Measurements from ENCODE around the gene CCDC85B.

CCDC85B gene

GRCh38 chr11:65898656-65899355 is 8.3 kb downstream of the CCDC85B start:
- peaks cover 34% of the 10 kb centered on the region for H3K36me3 Mint-ChIP-seq (ENCODE audit: low read depth)
- H3K9me3 Mint-ChIP-seq: no peaks in the 10 kb centered on the region
- peak overlapping the region; percentile 90 for H3K4me3 Mint-ChIP-seq
- H3K27ac Mint-ChIP-seq: peak overlapping the region; percentile 90
- no peaks in the 10 kb centered on the region for H3K27me3 Mint-ChIP-seq
- H3K4me1 Mint-ChIP-seq (ENCODE audit: low read depth): peaks cover 56% of the 10 kb centered on the region

GRCh38 chr11:65899356-65900124 is 9.1 kb downstream of the CCDC85B start:
- Mint-ChIP-seq H3K4me1 (ENCODE audit: low read depth) (peaks cover 49% of the 10 kb centered on the region), H3K9me3 (no peaks in the 10 kb centered on the region), H3K36me3 (ENCODE audit: low read depth) (peaks cover 30% of the 10 kb centered on the region), H3K27ac (peak overlapping the region; percentile 86), H3K27me3 (no peaks in the 10 kb centered on the region), H3K4me3 (peak overlapping the region; percentile 82)

- Mint-ChIP-seq H3K27ac (peak within 1 kb of the TSS; percentile 86), H3K4me3 (peak within 1 kb of the TSS; percentile 82), H3K9me3 (no peaks in the 10 kb centered on the region), H3K4me1 (ENCODE audit: low read depth) (peaks cover 45% of the 10 kb centered on the region), H3K36me3 (ENCODE audit: low read depth) (peaks cover 27% of the 10 kb centered on the region), H3K27me3 (no peaks in the 10 kb centered on the region)
Measured at GRCh38 chr11:65900125-65900898, 9.8 kb downstream of the CCDC85B start, which contains the start of gene FOSL1. Gene FOSL1, minus strand, starts transcription at chr11:65900388. Its CDS starts 49 bp downstream, at chr11:65900339.

GRCh38 chr11:65900899-65901180 is 10.4 kb downstream of the CCDC85B start:
- H3K27ac Mint-ChIP-seq: peak overlapping the region; percentile 55
- H3K36me3 Mint-ChIP-seq (ENCODE audit: low read depth): peaks cover 22% of the 10 kb centered on the region
- H3K4me1 Mint-ChIP-seq (ENCODE audit: low read depth): peaks cover 40% of the 10 kb centered on the region
- H3K27me3 Mint-ChIP-seq: no peaks in the 10 kb centered on the region
- H3K9me3 Mint-ChIP-seq: no peaks in the 10 kb centered on the region
- H3K4me3 Mint-ChIP-seq: peak overlapping the region; percentile 60

DNA sequence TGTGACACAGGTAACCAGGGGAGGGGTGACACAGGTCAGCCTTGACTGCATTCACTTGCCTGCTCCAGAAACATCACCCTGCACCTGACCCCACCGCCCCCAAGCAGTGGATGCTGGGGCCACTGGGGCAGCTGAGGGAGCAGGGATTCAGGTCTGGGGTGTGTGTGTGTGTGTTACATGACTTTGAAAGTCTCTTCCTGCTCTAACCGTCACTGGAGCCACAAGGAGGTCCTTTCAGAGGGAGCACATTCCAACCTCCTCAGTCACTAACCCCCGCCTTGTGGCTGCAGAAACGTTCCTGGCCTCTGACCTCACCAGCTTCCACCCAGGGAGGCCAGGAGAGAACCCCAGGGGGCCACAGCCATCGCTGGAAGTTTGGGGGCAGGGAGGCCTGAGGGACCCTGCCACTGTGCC is 12.6 kb downstream of the CCDC85B start:
- Mint-ChIP-seq H3K27me3 (no peaks in the 10 kb centered on the region), H3K36me3 (ENCODE audit: low read depth) (peaks cover 5% of the 10 kb centered on the region), H3K9me3 (no peaks in the 10 kb centered on the region), H3K4me1 (ENCODE audit: low read depth) (peaks cover 20% of the 10 kb centered on the region), H3K4me3 (no peak overlapping the region), H3K27ac (no peak overlapping the region)

DNA sequence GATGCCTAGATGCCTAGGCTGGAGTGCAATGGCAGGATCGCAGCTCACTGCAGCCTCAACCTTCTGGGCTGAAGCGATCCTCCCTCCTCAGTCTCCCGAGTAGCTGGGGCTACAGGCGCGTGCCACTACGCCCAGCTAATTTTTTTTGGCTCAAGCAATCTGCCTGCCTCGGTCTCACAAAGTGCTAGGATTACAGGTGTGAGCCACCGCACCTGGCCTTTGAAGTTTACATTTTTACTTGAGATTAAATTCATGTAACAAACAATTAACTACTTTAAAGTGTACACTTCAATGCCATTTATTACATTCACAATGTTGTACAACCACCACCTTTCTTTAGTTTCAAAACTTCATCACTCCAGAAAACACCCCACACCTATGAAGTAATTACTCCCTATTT is 13.2 kb downstream of the CCDC85B start:
- H3K27ac Mint-ChIP-seq: no peak overlapping the region
- no peak overlapping the region for H3K4me3 Mint-ChIP-seq
- no peaks in the 10 kb centered on the region for H3K27me3 Mint-ChIP-seq
- peaks cover 14% of the 10 kb centered on the region for H3K4me1 Mint-ChIP-seq (ENCODE audit: low read depth)
- no peaks in the 10 kb centered on the region for H3K9me3 Mint-ChIP-seq
- H3K36me3 Mint-ChIP-seq (ENCODE audit: low read depth): peaks cover 3% of the 10 kb centered on the region

DNA sequence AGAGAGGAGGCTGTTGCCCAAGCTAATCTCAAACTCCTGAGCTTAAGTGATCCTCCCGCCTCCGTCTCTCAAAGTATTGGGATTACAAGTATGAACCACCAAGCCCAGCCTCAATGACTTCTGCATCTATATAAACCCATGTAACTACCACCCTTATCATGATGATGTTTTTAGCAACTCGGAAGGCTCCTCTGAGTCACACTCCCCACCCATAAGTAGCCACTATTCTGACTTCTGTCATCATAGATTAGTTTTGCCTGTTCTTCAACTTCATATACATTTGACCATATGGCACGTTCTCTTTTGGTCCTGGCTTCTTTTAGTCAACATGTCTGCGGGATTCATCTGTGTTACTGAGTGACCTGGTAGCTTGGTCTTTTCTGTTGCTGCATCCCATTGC is 16.1 kb downstream of the CCDC85B start:
- Mint-ChIP-seq H3K4me3 (no peak overlapping the region), H3K4me1 (ENCODE audit: low read depth) (peaks cover 16% of the 10 kb centered on the region), H3K9me3 (no peaks in the 10 kb centered on the region), H3K27ac (no peak overlapping the region), H3K36me3 (ENCODE audit: low read depth) (no peaks in the 10 kb centered on the region), H3K27me3 (no peaks in the 10 kb centered on the region)

DNA sequence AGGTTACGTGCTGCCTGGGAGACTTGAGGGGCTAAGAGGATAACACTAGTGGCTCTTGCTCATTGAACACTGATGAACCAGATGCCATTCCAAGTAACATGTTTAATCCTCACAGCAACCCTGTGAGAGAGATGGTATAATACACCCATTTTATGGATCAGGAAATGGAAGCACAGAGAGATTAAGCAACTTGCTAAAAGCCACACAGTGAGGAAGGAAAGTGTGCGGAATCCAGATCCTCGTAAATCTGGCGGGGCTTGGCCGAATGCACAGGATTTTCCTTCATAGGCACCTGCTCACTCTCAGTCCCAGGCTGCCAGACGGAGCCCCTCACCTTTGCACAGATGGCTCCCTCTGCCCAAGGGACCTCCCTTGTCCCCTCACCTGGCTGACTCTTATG is 17.4 kb downstream of the CCDC85B start:
- H3K4me1 Mint-ChIP-seq (ENCODE audit: low read depth): peaks cover 14% of the 10 kb centered on the region
- H3K9me3 Mint-ChIP-seq: no peaks in the 10 kb centered on the region
- H3K27me3 Mint-ChIP-seq: no peaks in the 10 kb centered on the region
- H3K4me3 Mint-ChIP-seq: no peak overlapping the region
- H3K27ac Mint-ChIP-seq: no peak overlapping the region
- H3K36me3 Mint-ChIP-seq (ENCODE audit: low read depth): no peaks in the 10 kb centered on the region

DNA sequence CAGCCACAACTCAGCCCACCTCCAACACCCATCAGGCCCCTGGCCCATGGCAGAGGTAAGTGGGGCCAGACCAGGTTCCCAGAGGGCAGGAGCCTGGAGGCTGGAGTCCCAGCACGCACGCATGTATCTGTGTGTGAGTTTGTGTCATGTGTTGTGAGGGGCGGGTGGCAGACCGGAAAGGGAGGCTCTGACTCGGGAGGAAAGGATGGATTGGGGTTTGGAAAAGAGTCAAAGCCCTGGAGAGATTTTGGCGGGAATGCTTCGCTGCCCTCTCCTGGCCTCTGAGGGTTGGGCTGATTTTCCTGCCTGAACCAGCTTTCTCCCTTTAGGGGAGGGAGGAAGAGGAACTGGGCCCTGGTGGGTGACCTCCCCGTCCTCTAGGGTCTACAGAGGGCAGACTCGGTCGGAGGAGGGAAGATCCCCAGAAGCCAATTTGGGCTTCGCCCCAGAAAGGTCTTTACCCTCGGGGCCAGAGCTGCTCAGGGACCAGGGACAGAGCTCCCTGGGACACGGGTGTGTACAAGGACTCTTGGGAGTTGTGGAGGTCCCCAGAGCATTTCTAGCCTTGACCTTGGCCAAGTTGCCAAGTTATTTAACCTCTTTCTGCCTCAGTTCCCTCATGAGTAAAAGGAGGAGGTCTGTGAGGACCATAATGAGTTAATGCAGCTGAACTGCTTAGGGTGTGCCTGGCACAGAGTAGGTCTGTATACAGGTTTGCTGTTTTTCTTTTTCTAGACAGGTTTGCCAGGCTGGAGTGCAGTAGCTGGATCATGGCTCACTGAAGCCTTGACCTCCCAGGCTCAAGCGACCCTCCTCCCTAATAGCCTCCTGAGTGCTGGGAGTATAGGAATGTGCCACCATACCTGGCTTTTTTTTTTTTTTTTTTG is 21.5 kb downstream of the CCDC85B start:
- H3K4me3 Mint-ChIP-seq: no peak overlapping the region
- H3K27me3 Mint-ChIP-seq: no peaks in the 10 kb centered on the region
- peaks cover 43% of the 10 kb centered on the region for H3K4me1 Mint-ChIP-seq (ENCODE audit: low read depth)
- no peaks in the 10 kb centered on the region for H3K36me3 Mint-ChIP-seq (ENCODE audit: low read depth)
- no peaks in the 10 kb centered on the region for H3K9me3 Mint-ChIP-seq
- H3K27ac Mint-ChIP-seq: peak overlapping the region; percentile 12

GRCh38 chr11:65912845-65913244 is 22.4 kb downstream of the CCDC85B start:
- Mint-ChIP-seq H3K9me3 (no peaks in the 10 kb centered on the region), H3K4me3 (no peak overlapping the region), H3K27me3 (no peaks in the 10 kb centered on the region), H3K36me3 (ENCODE audit: low read depth) (no peaks in the 10 kb centered on the region), H3K4me1 (ENCODE audit: low read depth) (peaks cover 47% of the 10 kb centered on the region), H3K27ac (no peak overlapping the region)

- no peaks in the 10 kb centered on the region for H3K27me3 Mint-ChIP-seq
- H3K36me3 Mint-ChIP-seq (ENCODE audit: low read depth): no peaks in the 10 kb centered on the region
- no peak overlapping the region for H3K4me3 Mint-ChIP-seq
- peaks cover 51% of the 10 kb centered on the region for H3K4me1 Mint-ChIP-seq (ENCODE audit: low read depth)
- no peaks in the 10 kb centered on the region for H3K9me3 Mint-ChIP-seq
- H3K27ac Mint-ChIP-seq: no peak overlapping the region
Measured at GRCh38 chr11:65915101-65915820, 24.8 kb downstream of the CCDC85B start.

- H3K27ac Mint-ChIP-seq: no peak overlapping the region
- H3K36me3 Mint-ChIP-seq (ENCODE audit: low read depth): no peaks in the 10 kb centered on the region
- H3K27me3 Mint-ChIP-seq: no peaks in the 10 kb centered on the region
- H3K9me3 Mint-ChIP-seq: no peaks in the 10 kb centered on the region
- peaks cover 57% of the 10 kb centered on the region for H3K4me1 Mint-ChIP-seq (ENCODE audit: low read depth)
- H3K4me3 Mint-ChIP-seq: no peak overlapping the region
Measured at GRCh38 chr11:65915821-65916251, 25.4 kb downstream of the CCDC85B start.

- Mint-ChIP-seq H3K4me1 (ENCODE audit: low read depth) (peaks cover 57% of the 10 kb centered on the region), H3K9me3 (no peaks in the 10 kb centered on the region), H3K27ac (no peak overlapping the region), H3K27me3 (no peaks in the 10 kb centered on the region), H3K4me3 (peak overlapping the region; percentile 65), H3K36me3 (ENCODE audit: low read depth) (no peaks in the 10 kb centered on the region)
Measured at GRCh38 chr11:65916391-65916790, 25.9 kb downstream of the CCDC85B start.

GRCh38 chr11:65917077-65917433 is 26.6 kb downstream of the CCDC85B start:
- peak overlapping the region; percentile 55 for H3K27ac Mint-ChIP-seq
- no peaks in the 10 kb centered on the region for H3K27me3 Mint-ChIP-seq
- no peaks in the 10 kb centered on the region for H3K9me3 Mint-ChIP-seq
- peak overlapping the region; percentile 65 for H3K4me3 Mint-ChIP-seq
- H3K36me3 Mint-ChIP-seq (ENCODE audit: low read depth): peaks cover 4% of the 10 kb centered on the region
- H3K4me1 Mint-ChIP-seq (ENCODE audit: low read depth): peaks cover 56% of the 10 kb centered on the region
